H1 (cell line): ENCODE measurements around the gene NEDD4. TPM values are rescaled to one million over a fixed set of nuclear protein-coding genes. Genes with fewer than 3 reads are reported as not detected.

Experiments
- CBX8 ChIP-seq: fragments of 300-800, 300-1000 bp; sonication (generic); IDR thresholded peaks from 2 replicates; pipeline ENCODE4 v1.7.1; 2016; ENCODE audit warnings: low read depth, low read length, borderline replicate concordance
- CEBPB ChIP-seq: IDR thresholded peaks from 2 replicates; pipeline ENCODE4 v1.6.1; 2012; ENCODE audit warnings: low read depth, low read length
- CTBP2 ChIP-seq: IDR thresholded peaks from 2 replicates; pipeline ENCODE4 v1.7.0; 2011; ENCODE audit warnings: borderline replicate concordance, mild to moderate bottlenecking, moderate library complexity, mixed read lengths, low read length; ENCODE audit not compliant: insufficient read depth, insufficient read length
- CTCF ChIP-seq, 3 experiments: IDR thresholded peaks; 1 replicate in 2 of 3; 2 replicates in 1 of 3; pipeline versions ENCODE4 v1.5.1 to v1.6.1; 2011; ENCODE audit warnings: low read length in 3 of 3, mild to moderate bottlenecking in 3 of 3, inconsistent platforms in 2 of 3, low read depth in 1 of 3, moderate library complexity in 1 of 3; ENCODE audit not compliant: insufficient read depth in 1 of 3; ENCODE audit errors: control extremely low read depth in 1 of 3
- FOSL1 ChIP-seq: IDR thresholded peaks from 2 replicates; pipeline ENCODE4 v1.6.1; 2011; ENCODE audit warnings: mild to moderate bottlenecking, low read depth, low read length, moderate library complexity; ENCODE audit not compliant: insufficient read depth
- KDM1A ChIP-seq: fragments of 200-600, 300-600 bp; sonication (generic); IDR thresholded peaks from 2 replicates; pipeline ENCODE4 v1.7.1; 2016; ENCODE audit warnings: mild to moderate bottlenecking, low read length, borderline replicate concordance
- NRF1 ChIP-seq: IDR thresholded peaks from 2 replicates; pipeline ENCODE4 v1.6.1; 2011; ENCODE audit warnings: mild to moderate bottlenecking, low read depth, low read length, improper control_type of control experiment
- RXRA ChIP-seq: IDR thresholded peaks from 2 replicates; pipeline ENCODE4 v1.6.1; 2011; ENCODE audit warnings: low read depth, mild to moderate bottlenecking, low read length, moderate library complexity; ENCODE audit not compliant: insufficient read depth
- SP2 ChIP-seq: IDR thresholded peaks from 2 replicates; pipeline ENCODE4 v1.6.1; 2012; ENCODE audit warnings: mild to moderate bottlenecking, low read length, inconsistent platforms
- polyA plus RNA-seq, 7 experiments: library from polyadenylated mRNA; depleted of rRNA in 3 of 7; stranded (reverse) in 5 of 7; unstranded in 2 of 7; fragments of >200 nt in 5 of 7; fragments of 200-250 nt in 2 of 7; gene quantifications; 1 replicate in 5 of 7; 2 replicates in 1 of 7; 4 replicates in 1 of 7; pipeline versions ENCODE4 v1.2.1 to v1.2.3, GENCODE V29; 2011 to 2013; ENCODE audit warnings: missing spikeins in 2 of 7, mixed read lengths in 2 of 7
- total RNA-seq: library from RNA; stranded (reverse); fragmentation: NEBNext Ultra II Directional; extraction: Animal tissue kit (Norgen Biotek cat#: 25700); gene quantifications from 2 replicates; pipeline ENCODE4 v1.2.1, GENCODE V29; 2021

NEDD4 gene
- total and polyA plus RNA-seq, 2 of the 8 experiments (the other 6 are each of a cell fraction or from before 2014, with no cell fraction given) = 0.95 to 3.9 TPM

GRCh38 chr15:56042031-56042430 lies 48.6 kb upstream of the NEDD4 start (continued):
- TF ChIP-seq CTCF (IDR thresholded peaks at IDR 0.05; ENCODE audit: control extremely low read depth in 1 of 3, insufficient read depth in 1 of 3, low read depth in 1 of 3, low read length in 3 of 3) (no peak), FOSL1 (no peak), CBX8 (no peak), KDM1A (no peak), CEBPB (no peak), SP2 (no peak), NRF1 (no peak), RXRA (no peak), CTBP2 (no peak)
